Sciatic nerve (tissue), 2 donors: ENCODE measurements around the gene HMBS. TPM values are rescaled to one million over a fixed set of nuclear protein-coding genes. Genes with fewer than 3 reads are reported as not detected.
A peak's percentile ranks its signal among the peaks of the same experiment; 100 is the strongest.

Experiments
- ATAC-seq: fragments of 200-7000 bp; cut with Tn5 transposase; one replicate; pipeline ENCODE4 v1.9.1; 2020; ENCODE audit warnings: mild to moderate bottlenecking, moderate library complexity
- DNase-seq: peaks from one replicate; pipeline ENCODE4 v3.0.0-alpha.2; 2020; ENCODE audit warnings: low spot score
- intact Hi-C: fragments of 100-400 bp; cut with DNase I; formaldehyde crosslinking; loops from one replicate; pipeline ENCODE4 v1.14.2; 2022
- total RNA-seq: library from RNA; stranded (reverse); fragmentation: NEBNext Ultra II Directional; extraction: Animal tissue kit (Norgen Biotek cat#: 25700); gene quantifications from one replicate; pipeline ENCODE4 v1.2.1, GENCODE V29; 2021
- donor health status: DM: no; HTN: no; CAD: no.
- donor health status: DM: no; HTN: no; CAD: no.

The HMBS gene
- total RNA-seq, 1 donor from 2014 or later, result 10.7 TPM

- DNase-seq (no peak), ATAC-seq (no peak)
These were observed 21.9 kb upstream of the HMBS start for GRCh38 chr11:119062779-119063178.

DNA sequence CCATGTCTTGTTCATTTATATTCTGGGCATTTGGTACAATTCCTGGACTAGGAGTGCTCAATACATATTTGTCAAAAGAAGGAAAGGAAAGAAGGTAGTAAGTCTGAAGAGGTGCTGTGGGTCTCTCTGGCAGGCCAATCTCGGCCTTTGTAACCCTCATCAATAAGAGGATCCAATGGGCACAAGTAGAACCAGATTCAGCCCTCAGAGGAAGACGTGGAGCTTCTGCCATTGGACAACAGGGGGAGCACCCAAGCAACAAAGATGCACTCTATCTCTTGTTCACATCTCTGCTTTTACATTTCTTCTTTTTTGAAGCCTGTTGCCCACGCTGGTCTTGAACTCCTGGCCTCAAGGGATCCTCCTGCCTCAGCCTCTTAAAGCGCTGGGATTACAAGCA lies 19.3 kb upstream of the HMBS start:
- intact Hi-C loops, result no loop called here
- no peak for ATAC-seq
- no peak for DNase-seq

More at GRCh38 chr11:119062779-119063178, 21.9 kb upstream of the HMBS start:
- intact Hi-C loops, result no loop called here

DNA sequence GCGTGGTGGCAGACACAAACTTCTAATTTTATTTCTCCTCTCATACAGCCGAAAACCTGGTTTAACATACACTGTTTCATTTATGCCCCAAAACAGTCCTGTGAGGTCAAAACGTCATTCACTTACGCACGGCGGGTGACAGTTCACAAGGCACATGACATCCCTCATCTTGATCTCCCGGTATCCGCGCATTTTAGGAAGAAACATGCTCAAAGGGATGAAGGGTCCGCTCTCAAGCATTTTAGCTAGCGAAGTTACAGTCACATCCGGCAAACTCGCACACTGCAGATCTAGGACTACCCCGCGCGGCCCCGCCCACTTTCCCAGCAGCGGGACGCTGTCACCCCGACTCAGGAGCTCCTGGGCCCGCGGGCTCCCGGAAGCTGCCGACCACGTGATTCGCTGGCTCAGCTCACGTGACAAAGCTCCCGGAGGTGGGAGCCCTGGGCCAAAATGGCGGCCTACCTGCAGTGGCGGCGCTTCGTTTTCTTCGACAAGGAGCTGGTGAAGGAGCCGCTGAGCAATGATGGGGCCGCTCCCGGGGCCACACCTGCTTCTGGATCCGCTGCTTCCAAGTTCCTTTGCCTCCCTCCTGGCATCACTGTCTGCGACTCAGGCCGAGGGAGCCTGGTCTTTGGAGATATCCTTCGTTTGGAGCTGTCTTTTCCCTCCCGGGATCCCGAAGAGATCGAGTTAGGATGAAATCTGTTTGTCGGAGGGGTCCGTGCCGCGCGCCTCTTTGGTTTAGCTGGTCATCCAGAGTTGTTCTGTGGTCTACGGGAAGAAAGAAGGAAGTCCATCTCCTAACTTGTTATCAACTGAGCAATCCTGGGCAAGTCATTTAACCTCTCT lies 17.1 kb upstream of the HMBS start, which contains the start of gene VPS11:
VPS11 (plus strand) TSS at position 448 of the 852 bp plus-strand sequence; CDS start at position 454, 6 bp downstream.
- intact Hi-C loops, result no loop called here
- ATAC-seq, result peak; percentile 99

DNA sequence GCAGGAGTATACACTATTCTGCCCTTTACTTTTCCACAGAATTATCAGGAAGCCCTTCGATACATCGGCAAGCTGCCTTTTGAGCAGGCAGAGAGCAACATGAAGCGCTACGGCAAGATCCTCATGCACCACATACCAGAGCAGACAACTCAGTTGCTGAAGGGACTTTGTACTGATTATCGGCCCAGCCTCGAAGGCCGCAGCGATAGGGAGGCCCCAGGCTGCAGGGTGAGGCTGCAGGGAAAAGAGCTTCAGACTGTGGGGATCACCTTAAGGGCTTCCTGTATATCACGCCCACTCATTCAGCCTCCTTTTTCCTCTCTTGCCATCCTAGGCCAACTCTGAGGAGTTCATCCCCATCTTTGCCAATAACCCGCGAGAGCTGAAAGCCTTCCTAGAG lies 6.8 kb upstream of the HMBS start:
- ATAC-seq (no peak), DNase-seq (no peak)
- intact Hi-C loops, result no loop called here

More for the DNA sequence above, 17.1 kb upstream of the HMBS start, which contains the start of gene VPS11:
- DNase-seq, result peak; percentile 99

DNA sequence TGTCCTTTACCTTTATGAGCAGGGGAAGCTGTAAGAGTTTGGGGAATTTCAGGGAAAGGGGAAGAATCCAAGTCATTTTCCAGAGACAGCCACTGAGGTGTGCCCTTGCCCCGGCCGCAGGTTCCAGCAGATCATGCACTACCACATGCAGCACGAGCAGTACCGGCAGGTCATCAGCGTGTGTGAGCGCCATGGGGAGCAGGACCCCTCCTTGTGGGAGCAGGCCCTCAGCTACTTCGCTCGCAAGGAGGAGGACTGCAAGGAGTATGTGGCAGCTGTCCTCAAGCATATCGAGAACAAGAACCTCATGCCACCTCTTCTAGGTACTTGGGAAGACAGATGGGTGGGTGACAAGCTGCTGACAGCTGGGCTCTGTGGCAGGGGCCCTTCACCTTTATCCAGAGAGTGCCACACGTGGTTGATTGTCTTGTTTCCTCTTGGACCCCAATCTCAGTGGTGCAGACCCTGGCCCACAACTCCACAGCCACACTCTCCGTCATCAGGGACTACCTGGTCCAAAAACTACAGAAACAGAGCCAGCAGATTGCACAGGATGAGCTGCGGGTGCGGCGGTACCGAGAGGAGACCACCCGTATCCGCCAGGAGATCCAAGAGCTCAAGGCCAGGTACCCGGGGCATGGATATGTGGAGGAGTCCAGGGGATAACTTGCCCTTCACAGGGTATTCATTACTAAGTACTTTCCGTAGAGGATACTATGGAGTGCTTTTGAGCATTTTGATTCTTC lies 5.8 kb upstream of the HMBS start:
- DNase-seq (no peak), ATAC-seq (no peak)
- intact Hi-C loops, result no loop called here

DNA sequence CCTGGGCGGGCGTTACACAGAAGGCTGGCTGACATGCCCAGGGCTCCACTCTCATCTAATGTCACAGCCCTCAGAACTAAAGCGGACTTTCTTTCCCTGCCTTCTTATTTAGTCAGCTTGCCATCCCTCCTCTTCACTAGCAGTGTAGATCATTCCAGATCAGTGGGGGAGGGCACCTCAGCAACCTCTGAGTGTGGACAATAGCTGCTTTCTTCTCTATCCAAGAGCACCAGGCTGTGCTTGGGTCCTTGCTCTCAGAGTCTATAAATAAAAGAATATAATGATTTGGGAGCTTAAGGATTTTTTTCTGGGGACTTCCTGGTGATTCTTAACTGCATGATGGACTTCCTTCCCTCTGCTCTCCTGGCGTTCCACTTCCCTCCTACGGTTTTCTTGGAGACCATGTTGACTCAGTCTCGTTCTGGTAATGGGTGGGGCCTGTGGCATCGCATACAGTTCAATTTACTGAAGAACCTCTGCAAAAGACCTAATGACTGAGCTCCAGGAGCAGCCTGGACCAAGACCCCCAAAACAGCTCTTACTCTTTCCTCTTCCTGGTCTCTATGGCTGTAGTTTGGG lies 2.9 kb upstream of the HMBS start:
- no peak for ATAC-seq
- no peak for DNase-seq
- intact Hi-C loops, result no loop called here

DNA sequence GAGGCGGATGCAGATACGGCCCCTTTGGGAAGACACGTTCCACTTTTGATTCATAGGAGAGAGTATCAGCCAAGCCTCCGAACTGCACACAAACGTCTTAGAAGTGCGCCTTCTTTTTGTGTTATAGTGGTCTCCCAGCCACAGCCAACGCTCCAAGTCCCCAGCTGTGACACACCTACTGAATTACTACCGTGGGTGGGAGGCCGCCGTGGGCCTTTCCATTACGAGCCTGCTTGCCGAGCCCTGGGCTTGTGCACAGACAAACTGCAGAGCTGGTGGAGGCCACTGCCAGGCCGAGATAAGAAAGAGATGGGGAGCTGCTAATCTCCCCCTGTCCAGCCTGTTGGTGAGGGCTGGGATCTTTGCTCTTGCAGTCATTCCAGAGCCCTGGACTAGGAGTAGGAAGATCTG lies 761 bp downstream of the HMBS start:
- ATAC-seq, result peak; percentile 3

DNA sequence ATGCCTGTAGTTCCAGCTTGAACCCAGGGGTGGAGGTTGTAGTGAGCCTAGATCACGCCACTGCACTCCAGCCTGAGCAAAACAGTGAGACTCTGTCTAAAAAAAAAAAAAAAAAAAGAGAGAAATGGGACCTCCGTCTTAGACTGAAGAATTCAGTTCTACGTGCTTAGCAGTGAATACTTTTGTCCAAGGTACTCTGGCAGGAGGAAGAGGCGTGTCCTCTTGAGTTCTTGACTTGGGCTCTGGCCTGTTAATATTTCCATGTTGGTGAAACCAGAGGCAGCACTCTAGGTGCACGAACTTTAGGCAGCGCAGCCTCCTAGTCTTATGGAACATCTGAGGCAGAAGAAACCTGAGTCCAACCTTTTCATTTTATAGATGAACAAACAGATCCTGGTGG lies 2.4 kb downstream of the HMBS start:
- ATAC-seq (no peak), DNase-seq (no peak)
- intact Hi-C loops, result no loop called here

More for the DNA sequence above, 761 bp downstream of the HMBS start:
- intact Hi-C loops, result no loop called here
- no peak for DNase-seq

DNA sequence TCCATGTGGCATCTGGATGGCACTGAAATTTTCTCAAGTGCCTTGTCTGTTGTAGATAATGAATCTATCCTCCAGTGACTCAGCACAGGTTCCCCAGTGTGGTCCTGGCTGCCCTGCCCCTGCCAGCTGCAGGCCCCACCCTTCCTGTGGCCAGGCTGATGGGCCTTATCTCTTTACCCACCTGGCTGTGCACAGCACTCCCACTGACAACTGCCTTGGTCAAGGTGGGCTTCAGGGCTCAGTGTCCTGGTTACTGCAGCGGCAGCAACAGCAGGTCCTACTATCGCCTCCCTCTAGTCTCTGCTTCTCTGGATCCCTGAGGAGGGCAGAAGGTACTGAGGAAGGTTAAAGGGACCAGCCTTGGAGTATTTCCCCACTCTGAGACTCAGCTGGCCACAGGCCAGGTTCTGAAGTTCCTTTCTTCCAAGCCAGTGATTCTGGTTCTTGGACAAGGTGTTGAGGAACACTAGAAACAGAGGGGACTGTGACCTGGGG lies 3.1 kb downstream of the HMBS start:
- ATAC-seq, result no peak
- DNase-seq, result no peak
- intact Hi-C loops, result no loop called here

- intact Hi-C loops, result no loop called here
- ATAC-seq, result no peak
These were observed 3.7 kb downstream of the HMBS start for GRCh38 chr11:119088406-119088805.

GRCh38 chr11:119089319-119089718 lies 4.6 kb downstream of the HMBS start:
- intact Hi-C loops, result no loop called here
- ATAC-seq (no peak), DNase-seq (no peak)

More at GRCh38 chr11:119088406-119088805, 3.7 kb downstream of the HMBS start:
- DNase-seq, result no peak

GRCh38 chr11:119091178-119091577 lies 6.5 kb downstream of the HMBS start:
- ATAC-seq (no peak), DNase-seq (no peak)
- intact Hi-C loops, result no loop called here

DNA sequence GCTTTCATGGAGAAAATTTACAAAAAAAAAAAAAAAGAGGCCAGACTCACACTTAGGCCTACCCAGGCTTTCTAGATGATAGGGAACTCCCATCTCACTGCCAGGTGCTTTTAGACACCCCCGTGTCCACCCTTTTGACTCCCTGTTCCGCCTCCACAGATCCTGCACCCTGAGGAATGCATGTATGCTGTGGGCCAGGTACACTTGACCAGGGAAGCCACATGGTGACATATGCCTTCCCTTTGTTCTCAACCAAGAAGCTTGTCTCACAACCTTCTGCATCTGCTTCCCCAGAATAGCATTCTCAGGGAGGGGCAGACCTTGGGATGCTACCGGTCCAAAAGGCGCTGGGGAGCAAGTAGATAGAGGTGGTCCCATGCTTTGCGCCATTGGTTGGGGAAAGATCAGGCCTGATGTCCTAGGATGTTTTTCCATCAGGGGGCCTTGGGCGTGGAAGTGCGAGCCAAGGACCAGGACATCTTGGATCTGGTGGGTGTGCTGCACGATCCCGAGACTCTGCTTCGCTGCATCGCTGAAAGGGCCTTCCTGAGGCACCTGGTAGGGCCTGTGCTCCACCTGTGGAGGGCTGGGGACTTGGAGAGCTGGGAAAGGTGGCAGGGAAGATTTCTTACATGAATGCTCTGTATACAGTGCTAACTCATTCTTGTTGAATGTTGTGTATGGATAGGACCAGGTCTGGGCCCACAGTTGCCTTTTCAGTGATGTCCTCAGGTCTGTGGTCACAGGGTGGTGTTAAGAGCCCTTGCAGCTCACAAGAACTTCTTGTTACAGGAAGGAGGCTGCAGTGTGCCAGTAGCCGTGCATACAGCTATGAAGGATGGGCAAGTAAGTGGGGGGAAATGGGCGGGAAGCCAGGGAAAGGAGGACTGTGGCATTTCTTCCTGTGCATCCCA lies 7.5 kb downstream of the HMBS start:
- intact Hi-C loops, result no loop called here
- no peak for ATAC-seq
- DNase-seq, result no peak

DNA sequence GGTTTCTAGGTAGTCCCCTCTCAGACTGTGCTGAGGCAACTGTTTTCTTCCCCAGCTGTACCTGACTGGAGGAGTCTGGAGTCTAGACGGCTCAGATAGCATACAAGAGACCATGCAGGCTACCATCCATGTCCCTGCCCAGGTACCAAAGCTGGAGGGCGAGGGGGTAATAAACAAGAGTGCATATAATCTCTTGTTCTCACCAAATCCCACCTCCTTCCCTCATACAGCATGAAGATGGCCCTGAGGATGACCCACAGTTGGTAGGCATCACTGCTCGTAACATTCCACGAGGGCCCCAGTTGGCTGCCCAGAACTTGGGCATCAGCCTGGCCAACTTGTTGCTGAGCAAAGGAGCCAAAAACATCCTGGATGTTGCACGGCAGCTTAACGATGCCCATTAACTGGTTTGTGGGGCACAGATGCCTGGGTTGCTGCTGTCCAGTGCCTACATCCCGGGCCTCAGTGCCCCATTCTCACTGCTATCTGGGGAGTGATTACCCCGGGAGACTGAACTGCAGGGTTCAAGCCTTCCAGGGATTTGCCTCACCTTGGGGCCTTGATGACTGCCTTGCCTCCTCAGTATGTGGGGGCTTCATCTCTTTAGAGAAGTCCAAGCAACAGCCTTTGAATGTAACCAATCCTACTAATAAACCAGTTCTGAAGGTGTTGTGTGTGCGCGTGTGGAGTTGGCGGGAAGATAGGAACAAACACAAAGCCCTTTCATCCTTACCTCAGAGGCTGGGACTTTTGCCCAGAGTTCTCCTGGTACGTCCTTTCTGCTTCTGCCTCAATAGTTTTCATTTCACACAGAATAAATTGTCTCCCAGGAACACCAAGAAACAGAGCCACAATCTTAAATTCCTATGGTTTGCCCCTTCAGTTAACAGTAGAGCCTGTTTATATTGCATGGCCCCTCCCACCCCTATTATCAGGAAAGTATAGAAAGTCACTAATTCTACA lies 8.5 kb downstream of the HMBS start:
- no peak for DNase-seq
- intact Hi-C loops, result no loop called here
- ATAC-seq, result no peak

DNA sequence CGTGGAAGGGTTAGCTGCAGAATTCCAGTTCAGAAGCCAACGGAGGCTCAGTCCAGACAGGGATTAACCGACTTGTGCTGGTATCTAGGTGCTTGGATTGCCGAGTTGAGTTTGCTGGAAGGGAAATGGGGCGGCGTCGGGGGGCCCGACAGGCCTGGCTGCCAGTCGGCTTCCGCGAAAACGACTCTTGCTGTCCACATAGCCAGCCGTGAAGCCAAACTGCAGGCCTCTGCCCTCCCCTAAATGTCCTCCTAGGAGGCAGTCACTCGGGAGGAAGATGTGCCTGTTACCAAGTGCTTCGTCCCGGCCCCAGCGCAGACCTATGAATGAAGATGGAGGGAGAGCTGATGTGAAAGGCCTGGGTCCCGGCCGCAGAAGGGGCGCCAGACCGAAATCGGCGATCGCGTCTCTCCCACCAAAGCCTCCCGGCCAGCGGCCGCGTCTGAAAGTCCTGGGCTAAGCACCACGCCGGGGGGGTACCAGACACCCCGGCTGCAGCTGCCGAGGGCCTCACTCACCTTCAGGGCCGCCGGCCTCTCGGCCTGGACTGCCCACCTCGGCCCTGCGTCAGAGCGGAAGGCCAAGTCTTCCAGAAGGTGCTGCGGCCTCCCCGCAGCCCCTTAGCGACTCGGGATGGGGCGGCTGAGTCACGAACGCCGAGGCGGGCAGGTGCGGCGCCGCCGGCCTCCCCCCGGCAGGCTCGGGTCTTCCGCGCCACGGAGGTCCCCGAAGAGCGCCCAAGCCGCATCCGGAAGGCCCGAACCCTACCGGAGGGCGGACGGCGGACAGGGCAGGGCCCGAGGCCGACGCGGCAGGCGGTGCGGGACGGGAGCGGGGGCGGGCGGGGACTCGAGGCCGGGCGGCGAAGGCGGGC lies 9.5 kb downstream of the HMBS start:
- DNase-seq (no peak), ATAC-seq (peak; percentile 0)
- intact Hi-C loops, result no loop called here

GRCh38 chr11:119094816-119095065 lies 10.1 kb downstream of the HMBS start:
- intact Hi-C loops, result no loop called here
- ATAC-seq, result peak; percentile 73
- DNase-seq, result peak; percentile 85
